ENCODE data around the gene MEST. TPM values are rescaled to one million over a fixed set of nuclear protein-coding genes. Genes with fewer than 3 reads are reported as not detected.
A peak's percentile ranks its signal among the peaks of the same experiment; 100 is the strongest.

The MEST gene, protein sequence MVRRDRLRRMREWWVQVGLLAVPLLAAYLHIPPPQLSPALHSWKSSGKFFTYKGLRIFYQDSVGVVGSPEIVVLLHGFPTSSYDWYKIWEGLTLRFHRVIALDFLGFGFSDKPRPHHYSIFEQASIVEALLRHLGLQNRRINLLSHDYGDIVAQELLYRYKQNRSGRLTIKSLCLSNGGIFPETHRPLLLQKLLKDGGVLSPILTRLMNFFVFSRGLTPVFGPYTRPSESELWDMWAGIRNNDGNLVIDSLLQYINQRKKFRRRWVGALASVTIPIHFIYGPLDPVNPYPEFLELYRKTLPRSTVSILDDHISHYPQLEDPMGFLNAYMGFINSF
- 72.2 TPM for total RNA-seq (ENCODE audit: unreplicated experiment)
- long read RNA-seq, transcript MEST-201 (12 exons, 2,505 nt) = minor isoform, 5 of 89 reads
- long read RNA-seq, transcript MEST-202 (12 exons, 2,443 nt) = major isoform, 65 of 89 reads
- long read RNA-seq, partial matches to known transcripts = 10 of 89 reads
- long read RNA-seq, other reads (novel, unspliced or antisense) = 9 of 89 reads

- Mint-ChIP-seq H3K27ac (ENCODE audit: unreplicated experiment) (no peak within 1 kb of the TSS), H3K4me1 (ENCODE audit: unreplicated experiment) (peaks cover 36% of the 10 kb centered on the region), H3K27me3 (ENCODE audit: unreplicated experiment) (peaks cover 3% of the 10 kb centered on the region)
These were observed at the start of gene MEST for GRCh38 chr7:130491841-130492522. TSS of gene MEST (plus strand) at chr7:130492085. CDS start at chr7:130492314, 229 bp downstream.

GRCh38 chr7:130442601-130443000, 49.3 kb upstream of the MEST start:
- Mint-ChIP-seq H3K36me3 (ENCODE audit: low read depth, unreplicated experiment) (peaks cover 2% of the 10 kb centered on the region), H3K4me3 (ENCODE audit: unreplicated experiment) (no peak overlapping the region), H3K27ac (ENCODE audit: unreplicated experiment) (peak overlapping the region; percentile 57), H3K9me3 (ENCODE audit: unreplicated experiment) (no peaks in the 10 kb centered on the region), H3K4me1 (ENCODE audit: unreplicated experiment) (peaks cover 14% of the 10 kb centered on the region), H3K27me3 (ENCODE audit: unreplicated experiment) (peaks cover 6% of the 10 kb centered on the region)
- DNase-seq (ENCODE audit: low spot score) = no peak
- TF ChIP-seq CTCF (IDR thresholded peaks at IDR 0.05; ENCODE audit: unreplicated experiment) = no peak

More at GRCh38 chr7:130491841-130492522, at the start of gene MEST:
- peak; percentile 14 for DNase-seq (ENCODE audit: low spot score)
- peaks cover 14% of the 10 kb centered on the region for H3K36me3 Mint-ChIP-seq (ENCODE audit: low read depth, unreplicated experiment)
- TF ChIP-seq CTCF (IDR thresholded peaks at IDR 0.05; ENCODE audit: unreplicated experiment) = no peak
- peak within 1 kb of the TSS; percentile 91 for H3K4me3 Mint-ChIP-seq (ENCODE audit: unreplicated experiment)
- H3K9me3 Mint-ChIP-seq (ENCODE audit: unreplicated experiment) = no peaks in the 10 kb centered on the region

- DNase-seq (ENCODE audit: low spot score) = no peak
These were observed 47.7 kb upstream of the MEST start for GRCh38 chr7:130444234-130444633.

GRCh38 chr7:130444751-130445407, 47.0 kb upstream of the MEST start:
- no peak for DNase-seq (ENCODE audit: low spot score)
- Mint-ChIP-seq H3K4me3 (ENCODE audit: unreplicated experiment) (no peak overlapping the region), H3K9me3 (ENCODE audit: unreplicated experiment) (no peaks in the 10 kb centered on the region), H3K36me3 (ENCODE audit: low read depth, unreplicated experiment) (peaks cover 4% of the 10 kb centered on the region), H3K27me3 (ENCODE audit: unreplicated experiment) (peaks cover 4% of the 10 kb centered on the region), H3K27ac (ENCODE audit: unreplicated experiment) (no peak overlapping the region), H3K4me1 (ENCODE audit: unreplicated experiment) (peaks cover 7% of the 10 kb centered on the region)
- TF ChIP-seq CTCF (IDR thresholded peaks at IDR 0.05; ENCODE audit: unreplicated experiment) = no peak

More at GRCh38 chr7:130444234-130444633, 47.7 kb upstream of the MEST start:
- Mint-ChIP-seq H3K9me3 (ENCODE audit: unreplicated experiment) (no peaks in the 10 kb centered on the region), H3K4me1 (ENCODE audit: unreplicated experiment) (peaks cover 13% of the 10 kb centered on the region), H3K27ac (ENCODE audit: unreplicated experiment) (no peak overlapping the region), H3K36me3 (ENCODE audit: low read depth, unreplicated experiment) (peaks cover 4% of the 10 kb centered on the region), H3K27me3 (ENCODE audit: unreplicated experiment) (peaks cover 6% of the 10 kb centered on the region), H3K4me3 (ENCODE audit: unreplicated experiment) (no peak overlapping the region)
- no peak for TF ChIP-seq CTCF (IDR thresholded peaks at IDR 0.05; ENCODE audit: unreplicated experiment)

All from endothelial cell (in vitro differentiated cells).